Measurements from ENCODE around the gene ELOVL2.

DNA sequence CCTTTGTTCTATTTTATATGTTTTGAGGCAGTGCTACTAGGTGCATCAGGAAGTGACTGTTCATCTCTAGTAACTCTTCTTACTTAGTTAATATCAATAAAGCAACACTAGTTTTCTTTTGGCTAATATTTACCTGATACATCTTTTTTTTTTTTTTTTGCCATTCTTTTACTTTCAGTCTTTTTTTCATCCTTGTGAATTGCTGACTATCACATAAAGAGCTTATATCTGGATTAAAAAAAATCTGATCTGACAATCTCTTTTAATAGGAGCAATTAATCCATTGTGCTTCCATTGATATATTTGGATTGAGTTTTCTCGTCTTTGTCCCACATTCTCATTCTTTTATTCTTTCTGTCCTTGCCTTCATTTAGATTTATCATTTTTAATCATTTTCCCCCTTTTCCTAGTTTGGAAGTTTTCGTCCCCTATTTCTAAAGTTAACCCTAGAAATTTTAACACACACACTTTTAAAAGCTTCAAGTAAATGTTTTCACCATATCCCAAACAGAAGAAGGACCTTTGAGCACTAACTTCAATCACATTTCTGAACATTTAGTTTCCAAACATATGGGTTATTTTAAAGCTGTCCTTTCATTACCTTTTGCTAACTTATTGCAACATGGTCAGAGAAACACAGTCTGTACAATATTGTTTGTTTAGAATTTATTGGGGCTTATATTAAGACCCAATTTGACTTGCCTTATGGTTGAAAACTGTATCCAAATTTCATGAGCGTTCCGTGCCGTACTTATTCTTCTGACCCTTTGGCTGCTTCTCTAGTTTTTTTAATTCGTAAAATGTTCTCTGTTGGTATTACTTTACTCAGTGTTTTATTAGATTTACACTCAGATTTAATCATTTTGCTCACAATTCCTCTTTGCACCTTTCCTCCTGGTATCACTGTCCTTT, 94.3 kb downstream of the ELOVL2 start:
- TF ChIP-seq, protein P1, sequence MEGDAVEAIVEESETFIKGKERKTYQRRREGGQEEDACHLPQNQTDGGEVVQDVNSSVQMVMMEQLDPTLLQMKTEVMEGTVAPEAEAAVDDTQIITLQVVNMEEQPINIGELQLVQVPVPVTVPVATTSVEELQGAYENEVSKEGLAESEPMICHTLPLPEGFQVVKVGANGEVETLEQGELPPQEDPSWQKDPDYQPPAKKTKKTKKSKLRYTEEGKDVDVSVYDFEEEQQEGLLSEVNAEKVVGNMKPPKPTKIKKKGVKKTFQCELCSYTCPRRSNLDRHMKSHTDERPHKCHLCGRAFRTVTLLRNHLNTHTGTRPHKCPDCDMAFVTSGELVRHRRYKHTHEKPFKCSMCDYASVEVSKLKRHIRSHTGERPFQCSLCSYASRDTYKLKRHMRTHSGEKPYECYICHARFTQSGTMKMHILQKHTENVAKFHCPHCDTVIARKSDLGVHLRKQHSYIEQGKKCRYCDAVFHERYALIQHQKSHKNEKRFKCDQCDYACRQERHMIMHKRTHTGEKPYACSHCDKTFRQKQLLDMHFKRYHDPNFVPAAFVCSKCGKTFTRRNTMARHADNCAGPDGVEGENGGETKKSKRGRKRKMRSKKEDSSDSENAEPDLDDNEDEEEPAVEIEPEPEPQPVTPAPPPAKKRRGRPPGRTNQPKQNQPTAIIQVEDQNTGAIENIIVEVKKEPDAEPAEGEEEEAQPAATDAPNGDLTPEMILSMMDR (IDR thresholded peaks at IDR 0.05) = no peak
- TF ChIP-seq EP300 (IDR thresholded peaks at IDR 0.05) = no peak
